ENCODE measurements around the gene OR52E6. TPM values are rescaled to one million over a fixed set of nuclear protein-coding genes. Genes with fewer than 3 reads are reported as not detected.

OR52E6 gene
- total RNA-seq, 8 experiments from 2014 or later = 0.52 TPM; not detected in 7

Other genes with a start within 250 kb of the OR52E6 start
- 1 to 10 TPM; 1.2 to 9.0 (median 2.1) TPM for gene TRIM6, start 245.3 kb downstream of the OR52E6 start, total RNA-seq
- 1 to 10 TPM in 4 of 8 experiments, under 1 TPM in 4; 0.16 to 9.7 (median 2.2) TPM for gene TRIM34, start 216.9 kb downstream of the OR52E6 start, total RNA-seq
- gene TRIM5, start 156.8 kb downstream of the OR52E6 start, total RNA-seq = 10 to 100 TPM; 13.4 to 60.6 (median 23.7) TPM
- gene TRIM22, start 152.1 kb downstream of the OR52E6 start, total RNA-seq = 100 to 1,000 TPM in 4 of 8 experiments, 10 to 100 TPM in 4; 31.4 to 246 (median 75.3) TPM
- gene OR56B1, start 105.4 kb downstream of the OR52E6 start, total RNA-seq = under 1 TPM in 6 of 8 experiments, not detected in 2; 0.08 to 0.43 (median 0.18) TPM
- gene OR52N4, start 87.7 kb downstream of the OR52E6 start, total RNA-seq = under 1 TPM in 7 of 8 experiments, not detected in 1; 0.21 to 0.81 (median 0.38) TPM
- gene OR52N5, start 58.5 kb downstream of the OR52E6 start, total RNA-seq = under 1 TPM in 2 of 8 experiments, not detected in 6; 0.05 to 0.47 TPM
- gene OR52N1, start 50.6 kb downstream of the OR52E6 start, total RNA-seq = under 1 TPM in 1 of 8 experiments, not detected in 7; 0.19 TPM
- gene OR52N2, start 33.0 kb downstream of the OR52E6 start, total RNA-seq = under 1 TPM in 1 of 8 experiments, not detected in 7; 0.66 TPM
- under 1 TPM in 2 of 8 experiments, not detected in 6; 0.18 to 0.28 TPM for gene OR52E8, start 15.8 kb upstream of the OR52E6 start, total RNA-seq
- gene OR52E4, start 38.7 kb upstream of the OR52E6 start, total RNA-seq = under 1 TPM in 3 of 8 experiments, not detected in 5; 0.05 to 0.52 (median 0.17) TPM
- gene OR52E5, start 51.3 kb upstream of the OR52E6 start, total RNA-seq = under 1 TPM in 2 of 8 experiments, not detected in 6; 0.19 to 0.24 TPM
- gene OR56A3, start 100.4 kb upstream of the OR52E6 start, total RNA-seq = under 1 TPM in 5 of 8 experiments, not detected in 3; 0.08 to 0.80 (median 0.10) TPM
- gene OR56A5, start 126.6 kb upstream of the OR52E6 start, total RNA-seq = 1 to 10 TPM in 1 of 8 experiments, under 1 TPM in 2, not detected in 5; 0.32 to 1.6 (median 0.84) TPM
- under 1 TPM in 2 of 8 experiments, not detected in 6; 0.21 to 0.62 TPM for gene OR52L1, start 145.1 kb upstream of the OR52E6 start, total RNA-seq
- gene OR56A4, start 165.0 kb upstream of the OR52E6 start, total RNA-seq = under 1 TPM in 4 of 8 experiments, not detected in 4; 0.10 to 0.76 (median 0.15) TPM
- under 1 TPM in 6 of 8 experiments, not detected in 2; under 0.01 to 0.38 (median 0.12) TPM for gene OR56A1, start 188.9 kb upstream of the OR52E6 start, total RNA-seq

Measured in motor neuron (in vitro differentiated cells).